Measurements from ENCODE around the gene PTTG1IP. TPM values are rescaled to one million over a fixed set of nuclear protein-coding genes. Genes with fewer than 3 reads are reported as not detected.

Gene PTTG1IP
- total RNA-seq, 3 donors from 2014 or later (not counting 1 experiment from before 2014, with no cell fraction given): 96.8 to 144 (median 126) TPM

DNA sequence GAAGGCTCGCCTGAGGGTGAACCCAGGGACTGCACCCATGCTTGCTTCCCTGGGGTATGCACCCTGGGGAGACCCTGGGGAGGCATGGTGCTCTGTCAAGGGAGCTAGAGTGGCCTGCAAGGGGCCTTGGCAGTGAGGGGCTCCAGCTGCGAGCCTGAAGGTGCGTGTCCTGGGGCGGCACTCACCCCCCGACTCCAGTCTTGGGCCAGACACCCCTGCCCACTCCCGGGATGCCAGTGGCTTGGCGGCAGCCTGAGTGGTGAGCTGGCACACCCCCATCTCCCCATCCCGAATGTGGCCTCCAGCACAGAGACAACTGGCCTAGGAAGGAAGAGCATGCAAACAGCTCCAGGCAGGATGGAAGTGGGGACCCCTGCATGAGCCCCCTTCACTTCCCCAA lies 58.3 kb downstream of the PTTG1IP start:
- WGBS (ENCODE audit: insufficient coverage): 98% methylated on average over 8 of the region's 8 CpGs
- ATAC-seq (no peak), DNase-seq (no peak)
- Histone ChIP-seq H3K36me3 (ENCODE audit: control insufficient read depth, insufficient read depth, low read length) (peaks cover under 1% of the 10 kb centered on the region), H3K27ac (ENCODE audit: low read length) (no peak overlapping the region), H3K9me3 (ENCODE audit: control insufficient read depth, insufficient read depth, low read length) (no peaks in the 10 kb centered on the region), H3K4me1 (ENCODE audit: control insufficient read depth, insufficient read depth, low read length) (peaks cover 14% of the 10 kb centered on the region), H3K4me3 (ENCODE audit: low read length) (no peak overlapping the region), H3K27me3 (ENCODE audit: control insufficient read depth, insufficient read depth, low read length) (no peaks in the 10 kb centered on the region)
- TF ChIP-seq, protein P1, sequence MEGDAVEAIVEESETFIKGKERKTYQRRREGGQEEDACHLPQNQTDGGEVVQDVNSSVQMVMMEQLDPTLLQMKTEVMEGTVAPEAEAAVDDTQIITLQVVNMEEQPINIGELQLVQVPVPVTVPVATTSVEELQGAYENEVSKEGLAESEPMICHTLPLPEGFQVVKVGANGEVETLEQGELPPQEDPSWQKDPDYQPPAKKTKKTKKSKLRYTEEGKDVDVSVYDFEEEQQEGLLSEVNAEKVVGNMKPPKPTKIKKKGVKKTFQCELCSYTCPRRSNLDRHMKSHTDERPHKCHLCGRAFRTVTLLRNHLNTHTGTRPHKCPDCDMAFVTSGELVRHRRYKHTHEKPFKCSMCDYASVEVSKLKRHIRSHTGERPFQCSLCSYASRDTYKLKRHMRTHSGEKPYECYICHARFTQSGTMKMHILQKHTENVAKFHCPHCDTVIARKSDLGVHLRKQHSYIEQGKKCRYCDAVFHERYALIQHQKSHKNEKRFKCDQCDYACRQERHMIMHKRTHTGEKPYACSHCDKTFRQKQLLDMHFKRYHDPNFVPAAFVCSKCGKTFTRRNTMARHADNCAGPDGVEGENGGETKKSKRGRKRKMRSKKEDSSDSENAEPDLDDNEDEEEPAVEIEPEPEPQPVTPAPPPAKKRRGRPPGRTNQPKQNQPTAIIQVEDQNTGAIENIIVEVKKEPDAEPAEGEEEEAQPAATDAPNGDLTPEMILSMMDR (IDR thresholded peaks at IDR 0.05): no peak
- Mint-ChIP-seq H3K36me3 (no peaks in the 10 kb centered on the region), H3K9me3 (no peaks in the 10 kb centered on the region), H3K27me3 (ENCODE audit: low read depth in 2 of 2) (no peaks in the 10 kb centered on the region), H3K27ac (no peak overlapping the region), H3K4me1 (peaks cover 8 to 12% of the 10 kb centered on the region in 2 donors), H3K4me3 (no peak overlapping the region)
- intact Hi-C loops (cut with micrococcal nuclease): no loop called here

DNA sequence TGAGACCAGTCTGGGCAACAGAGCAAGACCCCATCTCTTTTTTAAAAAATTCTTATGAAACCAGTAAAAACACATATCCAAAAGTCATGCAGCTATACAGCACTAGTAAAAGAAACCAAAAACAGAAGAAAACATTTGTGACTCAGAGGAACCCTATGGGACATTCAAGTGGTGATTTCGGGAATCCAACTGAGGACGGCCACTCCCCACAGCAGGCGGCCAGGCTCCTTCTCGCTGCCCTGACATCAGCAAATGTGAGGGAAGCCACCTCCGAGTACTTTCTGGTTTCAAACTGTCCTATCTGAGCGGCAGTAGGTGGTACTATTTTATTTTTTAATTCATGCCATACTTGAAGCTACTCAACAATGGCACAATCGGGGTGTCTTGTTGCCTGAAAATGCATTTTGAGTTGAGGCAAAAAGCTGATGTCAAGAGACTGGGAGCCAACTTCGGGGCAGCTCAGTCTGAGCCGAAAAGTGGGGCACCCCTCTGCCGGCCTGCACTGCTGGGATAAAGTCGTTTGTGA lies 58.9 kb downstream of the PTTG1IP start:
- Mint-ChIP-seq H3K36me3 (no peaks in the 10 kb centered on the region), H3K27ac (no peak overlapping the region), H3K4me3 (no peak overlapping the region), H3K4me1 (peaks cover 8 to 12% of the 10 kb centered on the region in 2 donors), H3K27me3 (ENCODE audit: low read depth in 2 of 2) (no peaks in the 10 kb centered on the region), H3K9me3 (no peaks in the 10 kb centered on the region)
- H3K36me3 ChIP-seq (ENCODE audit: control insufficient read depth, insufficient read depth, low read length): peaks cover 5% of the 10 kb centered on the region
- no peaks in the 10 kb centered on the region for H3K9me3 ChIP-seq (ENCODE audit: control insufficient read depth, insufficient read depth, low read length)
- no peak overlapping the region for H3K27ac ChIP-seq (ENCODE audit: low read length)
- peaks cover 14% of the 10 kb centered on the region for H3K4me1 ChIP-seq (ENCODE audit: control insufficient read depth, insufficient read depth, low read length)
- no peak overlapping the region for H3K4me3 ChIP-seq (ENCODE audit: low read length)
- WGBS (ENCODE audit: insufficient coverage): 96% methylated on average over 11 of the region's 11 CpGs
- H3K27me3 ChIP-seq (ENCODE audit: control insufficient read depth, insufficient read depth, low read length): no peaks in the 10 kb centered on the region
- DNase-seq (no peak), ATAC-seq (no peak)
- intact Hi-C loops (cut with micrococcal nuclease): no loop called here
- TF ChIP-seq, protein P1 (IDR thresholded peaks at IDR 0.05): no peak

DNA sequence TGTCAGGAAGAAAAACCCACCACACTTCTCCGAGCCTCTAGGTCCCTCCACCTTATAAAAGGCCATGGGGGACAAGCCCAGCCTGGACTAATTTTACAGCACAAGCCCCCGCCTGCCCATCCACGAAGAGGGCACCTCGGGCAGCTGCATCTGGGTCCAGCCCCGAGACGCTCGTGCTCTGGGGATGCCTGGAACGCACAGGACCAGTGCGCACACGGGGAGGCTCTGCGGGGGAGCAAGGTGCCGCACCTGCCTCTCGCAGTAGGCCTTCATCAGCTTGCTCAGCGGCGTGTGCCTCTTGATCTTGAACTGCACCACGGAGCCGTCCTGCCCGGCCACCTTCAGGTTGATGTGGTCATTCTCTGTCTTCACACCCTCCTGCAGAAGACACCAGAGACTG lies 59.8 kb downstream of the PTTG1IP start:
- Mint-ChIP-seq H3K27ac (no peak overlapping the region), H3K4me1 (peaks cover 8 to 12% of the 10 kb centered on the region in 2 donors), H3K9me3 (no peaks in the 10 kb centered on the region), H3K27me3 (ENCODE audit: low read depth in 2 of 2) (no peaks in the 10 kb centered on the region), H3K36me3 (no peaks in the 10 kb centered on the region), H3K4me3 (no peak overlapping the region)
- intact Hi-C loops (cut with micrococcal nuclease): no loop called here
- 68% methylated on average over 18 of the region's 18 CpGs for WGBS (ENCODE audit: insufficient coverage)
- ATAC-seq: no peak
- no peaks in the 10 kb centered on the region for H3K9me3 ChIP-seq (ENCODE audit: control insufficient read depth, insufficient read depth, low read length)
- H3K4me3 ChIP-seq (ENCODE audit: low read length): no peak overlapping the region
- no peaks in the 10 kb centered on the region for H3K27me3 ChIP-seq (ENCODE audit: control insufficient read depth, insufficient read depth, low read length)
- H3K27ac ChIP-seq (ENCODE audit: low read length): no peak overlapping the region
- peaks cover 11% of the 10 kb centered on the region for H3K4me1 ChIP-seq (ENCODE audit: control insufficient read depth, insufficient read depth, low read length)
- peaks cover 8% of the 10 kb centered on the region for H3K36me3 ChIP-seq (ENCODE audit: control insufficient read depth, insufficient read depth, low read length)
- TF ChIP-seq, protein P1 (IDR thresholded peaks at IDR 0.05): no peak
- no peak for DNase-seq

DNA sequence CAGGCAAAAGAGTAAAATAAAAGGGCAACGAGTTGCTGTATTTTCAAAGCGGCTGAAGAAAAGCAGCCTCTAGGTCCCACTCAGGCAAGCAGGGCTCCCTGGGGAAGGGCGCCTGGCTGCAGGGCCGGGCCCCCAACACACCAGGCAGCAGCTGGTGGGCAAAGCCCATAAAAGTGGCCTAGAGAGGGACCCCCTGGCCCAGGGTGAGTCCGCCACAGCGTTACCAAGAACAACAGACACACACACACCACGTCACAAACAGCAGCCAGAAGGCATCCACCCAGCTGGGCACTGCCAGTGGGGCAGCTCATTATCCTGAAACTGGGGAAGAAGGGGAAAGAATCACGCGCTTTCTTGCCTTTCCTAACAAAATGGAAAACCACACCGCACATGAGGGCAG lies 60.3 kb downstream of the PTTG1IP start:
- intact Hi-C loops (cut with micrococcal nuclease): no loop called here
- Mint-ChIP-seq H3K4me1 (peaks cover 8 to 12% of the 10 kb centered on the region in 2 donors), H3K27me3 (ENCODE audit: low read depth in 2 of 2) (no peaks in the 10 kb centered on the region), H3K36me3 (no peaks in the 10 kb centered on the region), H3K4me3 (no peak overlapping the region), H3K27ac (no peak overlapping the region), H3K9me3 (no peaks in the 10 kb centered on the region)
- H3K4me1 ChIP-seq (ENCODE audit: control insufficient read depth, insufficient read depth, low read length): peaks cover 7% of the 10 kb centered on the region
- TF ChIP-seq, protein P1 (IDR thresholded peaks at IDR 0.05): no peak
- H3K4me3 ChIP-seq (ENCODE audit: low read length): no peak overlapping the region
- H3K27ac ChIP-seq (ENCODE audit: low read length): no peak overlapping the region
- H3K27me3 ChIP-seq (ENCODE audit: control insufficient read depth, insufficient read depth, low read length): no peaks in the 10 kb centered on the region
- no peak for ATAC-seq
- peaks cover 12% of the 10 kb centered on the region for H3K36me3 ChIP-seq (ENCODE audit: control insufficient read depth, insufficient read depth, low read length)
- H3K9me3 ChIP-seq (ENCODE audit: control insufficient read depth, insufficient read depth, low read length): no peaks in the 10 kb centered on the region
- WGBS (ENCODE audit: insufficient coverage): 95% methylated on average over 10 of the region's 10 CpGs
- DNase-seq: no peak

Data from natural killer cell (primary cell).